HL-60/S4 treated with phorbol 12-myristate 13-acetate at 8.2 ng/mL for 4 days and 3 days (cell line): ENCODE measurements around the gene SHROOM2.
"Not testable (repeated sequence)": the region's sequence is repeated elsewhere in the genome, so short reads cannot be mapped to it uniquely, and the experiment has no call there.

Source experiments
- in situ Hi-C: fragments of 300-500 bp; cut with MboI; formaldehyde crosslinking; loops from 2 replicates; pipeline ENCODE4 v1.15.0; 2022; ENCODE audit warnings: low sequenced_read_pairs

Gene SHROOM2

GRCh38 chrX:9785944-9786797 lies at the start of gene SHROOM2:
TSS of gene SHROOM2 (plus strand) at chrX:9786429. CDS start at chrX:9786546, 117 bp downstream.
- in situ Hi-C loops = no loop called here

GRCh38 chrX:9737363-9737762 lies 48.9 kb upstream of the SHROOM2 start:
- in situ Hi-C loops = no loop called here

GRCh38 chrX:9738151-9738550 lies 48.1 kb upstream of the SHROOM2 start:
- in situ Hi-C loops = no loop called here

GRCh38 chrX:9739130-9739529 lies 47.1 kb upstream of the SHROOM2 start:
- in situ Hi-C loops = no loop called here

- in situ Hi-C loops = no loop called here
These were observed 40.7 kb upstream of the SHROOM2 start for GRCh38 chrX:9745417-9746115.

- in situ Hi-C loops = no loop called here
These were observed 39.9 kb upstream of the SHROOM2 start for GRCh38 chrX:9746148-9746888.

GRCh38 chrX:9747644-9748043 lies 38.6 kb upstream of the SHROOM2 start:
- in situ Hi-C loops = no loop called here

GRCh38 chrX:9749146-9749692 lies 37.0 kb upstream of the SHROOM2 start:
- in situ Hi-C loops = no loop called here

GRCh38 chrX:9757366-9757765 lies 28.9 kb upstream of the SHROOM2 start:
- in situ Hi-C loops = no loop called here

- in situ Hi-C loops = no loop called here
These were observed 28.1 kb upstream of the SHROOM2 start for GRCh38 chrX:9758021-9758638.

GRCh38 chrX:9759337-9759736 lies 26.9 kb upstream of the SHROOM2 start:
- in situ Hi-C loops = no loop called here

GRCh38 chrX:9765072-9765736 lies 21.0 kb upstream of the SHROOM2 start:
- in situ Hi-C loops = no loop called here

- in situ Hi-C loops = no loop called here
These were observed 20.5 kb upstream of the SHROOM2 start, which contains the start of gene GPR143 for GRCh38 chrX:9765737-9766097. TSS of gene GPR143 (minus strand) at chrX:9765847. CDS start at chrX:9765817, 30 bp downstream.

- in situ Hi-C loops = no loop called here
These were observed 18.9 kb upstream of the SHROOM2 start for GRCh38 chrX:9767375-9767774.

- in situ Hi-C loops = not testable (repeated sequence)
These were observed 17.8 kb upstream of the SHROOM2 start for GRCh38 chrX:9768321-9768839.

- in situ Hi-C loops = no loop called here
These were observed 15.9 kb upstream of the SHROOM2 start for GRCh38 chrX:9770319-9770718.

GRCh38 chrX:9772943-9773342 lies 13.3 kb upstream of the SHROOM2 start:
- in situ Hi-C loops = no loop called here

GRCh38 chrX:9775930-9776329 lies 10.3 kb upstream of the SHROOM2 start:
- in situ Hi-C loops = no loop called here

- in situ Hi-C loops = no loop called here
These were observed 4.3 kb upstream of the SHROOM2 start for GRCh38 chrX:9781941-9782340.

- in situ Hi-C loops = no loop called here
These were observed 1.9 kb upstream of the SHROOM2 start for GRCh38 chrX:9784332-9784731.
